Activated T-cell treated with anti-CD3 and anti-CD28 coated beads for 1 hour (primary cell): ENCODE results near the gene NUP188.
"Not testable (repeated sequence)": the region's sequence is repeated elsewhere in the genome, so short reads cannot be mapped to it uniquely, and the experiment has no call there.

Experiments
- DNase-seq: peaks from one replicate; pipeline ENCODE4 v3.0.0-alpha.2; 2020; ENCODE audit warnings: low read depth

Gene NUP188

GRCh38 chr9:128916745-128917144 is 30.8 kb upstream of the NUP188 start:
- DNase-seq, result no peak

- no peak for DNase-seq
Observed at GRCh38 chr9:128917151-128917849, 30.2 kb upstream of the NUP188 start.

GRCh38 chr9:128918921-128919320 is 28.6 kb upstream of the NUP188 start:
- DNase-seq, result no peak

DNA sequence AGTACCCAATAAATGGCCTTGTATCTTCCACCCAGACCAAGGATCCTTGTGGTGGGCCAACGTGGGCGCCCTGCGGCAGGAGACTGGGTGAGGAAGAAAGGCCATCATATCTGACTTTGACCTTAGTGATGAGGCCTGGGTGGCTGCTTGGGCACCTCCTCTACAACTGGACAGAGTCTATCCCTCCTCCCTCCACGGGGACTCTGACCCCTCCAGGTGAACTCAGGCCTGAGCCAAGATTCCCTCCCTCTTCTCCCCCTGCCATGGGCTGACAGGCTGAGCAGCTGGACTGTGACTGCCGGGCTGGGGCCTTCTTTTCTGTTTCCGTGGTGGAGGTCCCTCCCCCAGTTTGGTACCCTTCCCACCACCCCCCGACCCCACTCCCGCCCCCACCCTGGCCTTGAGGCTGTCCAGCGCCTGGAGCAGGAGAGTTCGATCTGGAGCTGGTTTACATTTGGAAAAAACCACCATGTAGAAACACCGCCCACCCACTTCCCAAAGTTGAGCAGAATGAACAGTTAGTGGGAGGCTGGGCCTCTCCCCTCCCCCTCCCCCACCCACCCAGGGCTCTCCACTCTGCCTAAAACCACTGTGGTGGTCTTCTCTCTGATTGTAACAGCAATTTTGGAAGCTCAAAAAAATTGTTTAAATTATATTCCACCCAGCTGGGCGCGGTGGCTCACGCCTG is 28.0 kb upstream of the NUP188 start:
- DNase-seq, result no peak

- DNase-seq, result no peak
Observed at GRCh38 chr9:128920381-128921058, 27.0 kb upstream of the NUP188 start, which contains the start of gene PHYHD1. Gene PHYHD1, plus strand, starts transcription at chr9:128920982. Its CDS starts 1,342 bp downstream, at chr9:128922324.

GRCh38 chr9:128921881-128922763 is 25.4 kb upstream of the NUP188 start:
- DNase-seq, result no peak

- DNase-seq, result no peak
Observed at GRCh38 chr9:128923493-128923883, 24.0 kb upstream of the NUP188 start.

DNA sequence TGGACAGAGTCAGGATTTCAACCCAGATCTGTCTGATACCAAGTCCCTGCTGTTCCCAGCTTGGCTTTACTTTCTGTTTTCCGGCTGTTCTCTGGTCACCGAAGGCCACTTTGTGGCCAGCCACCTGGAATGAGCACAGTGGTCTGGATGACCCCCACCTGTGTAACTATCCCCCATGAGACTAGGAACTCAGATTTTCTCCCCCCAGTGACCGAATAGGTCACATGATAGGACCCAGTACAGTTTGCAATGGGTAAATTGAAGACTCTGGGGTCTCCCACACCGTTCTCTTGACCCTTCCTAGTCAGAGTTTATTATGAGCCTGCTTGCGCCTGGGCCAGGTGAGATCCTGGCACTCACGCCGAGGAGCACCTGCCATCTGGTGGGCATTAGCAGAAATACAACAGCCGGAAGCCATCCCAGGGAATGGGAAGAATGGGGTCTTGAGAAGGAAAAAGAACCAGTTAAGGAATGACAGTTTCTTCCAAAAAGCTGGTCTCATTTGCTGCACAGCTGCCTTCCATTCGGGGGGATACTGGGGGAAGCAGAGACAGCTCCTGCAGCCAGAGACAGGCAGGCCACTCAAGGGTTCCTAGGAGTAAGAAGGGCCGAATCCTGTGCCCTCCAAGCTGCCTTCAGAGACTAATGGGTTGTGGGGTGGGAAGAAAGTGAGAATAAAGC is 19.6 kb upstream of the NUP188 start:
- peak; percentile 41 for DNase-seq

GRCh38 chr9:128928624-128929023 is 18.9 kb upstream of the NUP188 start:
- no peak for DNase-seq

GRCh38 chr9:128929560-128929959 is 17.9 kb upstream of the NUP188 start:
- DNase-seq, result no peak

DNA sequence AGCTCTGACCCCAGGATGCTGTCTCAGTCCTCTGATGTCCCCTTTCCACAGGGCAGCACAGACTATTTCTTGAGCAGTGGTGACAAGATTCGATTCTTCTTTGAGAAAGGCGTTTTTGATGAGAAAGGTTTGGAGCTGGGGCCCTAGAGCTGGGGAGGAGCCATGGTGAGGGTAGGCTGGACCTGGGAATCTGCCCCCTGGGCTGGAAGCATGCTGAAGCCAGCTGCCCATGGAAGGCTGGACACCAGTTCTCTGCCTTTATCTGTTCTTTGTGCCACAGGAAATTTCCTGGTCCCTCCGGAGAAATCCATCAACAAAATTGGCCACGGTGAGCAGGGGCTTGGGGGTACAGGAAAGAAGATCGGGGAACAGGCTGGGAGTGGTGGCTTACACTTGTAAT is 13.8 kb upstream of the NUP188 start:
- DNase-seq, result no peak

- no peak for DNase-seq
Observed at GRCh38 chr9:128936171-128936865, 11.2 kb upstream of the NUP188 start.

DNA sequence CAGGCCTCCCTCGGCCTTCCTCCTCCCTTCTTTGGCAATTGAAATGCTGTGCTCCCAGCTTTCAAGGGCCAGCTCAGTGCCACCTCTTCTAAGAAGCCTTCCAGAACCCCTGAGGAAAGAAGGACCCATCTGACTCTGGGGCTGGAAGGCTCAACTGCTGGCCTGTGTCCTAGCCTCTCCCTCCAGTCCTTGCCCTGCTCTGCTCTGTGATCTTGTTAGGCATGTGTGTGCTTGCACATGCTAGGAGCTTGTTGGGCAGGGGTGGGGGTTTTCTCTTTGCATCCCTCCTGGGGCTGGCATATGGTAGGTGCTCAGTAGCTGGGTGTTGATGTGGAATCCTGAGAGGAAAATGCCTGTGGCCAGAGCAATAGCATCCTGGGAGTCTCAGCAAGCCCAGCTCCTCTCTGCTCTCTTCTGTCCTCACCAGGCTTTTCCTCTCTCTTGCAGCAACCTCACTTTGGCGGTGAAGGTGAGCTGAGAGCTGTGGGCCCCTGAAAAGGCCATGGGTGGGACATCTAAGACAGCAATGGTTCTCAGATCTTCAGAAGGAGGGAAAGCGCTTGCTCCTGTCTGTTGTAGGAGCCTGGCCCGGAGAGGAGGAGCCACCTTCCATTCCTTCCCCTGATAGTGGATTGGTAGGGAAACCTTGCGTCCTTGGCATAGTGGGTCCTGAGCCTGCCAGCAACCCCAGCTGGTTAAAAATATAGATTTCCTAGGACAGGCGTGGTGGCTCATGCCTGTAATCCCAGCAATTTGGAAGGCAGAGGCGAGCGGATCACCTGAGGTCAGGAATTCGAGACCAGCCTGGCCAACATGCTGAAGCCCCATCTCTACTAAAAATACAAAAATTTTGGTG is 10.0 kb upstream of the NUP188 start:
- no peak for DNase-seq

- no peak for DNase-seq
Observed at GRCh38 chr9:128940271-128940921, 7.1 kb upstream of the NUP188 start.

DNA sequence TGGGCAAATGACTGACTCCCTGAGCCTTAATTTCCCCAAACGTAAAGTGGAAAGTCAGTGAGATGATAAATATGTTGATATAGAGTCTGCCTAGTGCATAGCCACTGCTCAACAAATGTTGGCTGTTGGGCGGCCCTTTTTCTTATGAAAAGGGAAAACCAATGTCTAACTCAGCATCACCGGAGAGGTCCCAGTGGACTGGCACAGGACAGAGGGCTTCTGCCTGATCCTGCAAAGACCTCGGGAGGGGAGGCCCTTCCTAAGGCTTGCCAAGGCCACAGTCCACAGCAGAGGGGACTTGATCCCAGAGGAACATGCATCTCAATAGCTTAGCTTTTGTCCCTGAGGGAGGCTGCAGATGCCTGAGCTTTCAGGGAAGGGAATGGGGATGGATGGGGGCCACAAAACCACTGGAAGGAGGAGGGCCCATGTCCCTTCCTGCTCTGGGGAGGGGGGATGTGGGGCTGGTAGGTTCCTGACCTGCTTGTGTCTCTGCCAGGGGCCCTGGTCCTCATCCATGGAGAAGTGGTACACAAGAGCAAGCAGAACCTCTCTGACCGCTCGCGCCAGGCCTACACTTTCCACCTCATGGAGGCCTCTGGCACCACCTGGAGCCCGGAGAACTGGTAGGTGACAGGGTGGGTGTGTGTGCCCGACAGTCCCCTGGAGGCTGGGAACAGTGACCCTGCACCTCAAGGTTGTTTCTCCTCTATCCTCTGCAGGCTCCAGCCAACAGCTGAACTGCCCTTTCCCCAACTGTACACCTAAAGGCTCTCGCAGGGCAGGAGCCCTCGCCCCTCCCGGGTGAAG is 6.3 kb upstream of the NUP188 start:
- no peak for DNase-seq

DNA sequence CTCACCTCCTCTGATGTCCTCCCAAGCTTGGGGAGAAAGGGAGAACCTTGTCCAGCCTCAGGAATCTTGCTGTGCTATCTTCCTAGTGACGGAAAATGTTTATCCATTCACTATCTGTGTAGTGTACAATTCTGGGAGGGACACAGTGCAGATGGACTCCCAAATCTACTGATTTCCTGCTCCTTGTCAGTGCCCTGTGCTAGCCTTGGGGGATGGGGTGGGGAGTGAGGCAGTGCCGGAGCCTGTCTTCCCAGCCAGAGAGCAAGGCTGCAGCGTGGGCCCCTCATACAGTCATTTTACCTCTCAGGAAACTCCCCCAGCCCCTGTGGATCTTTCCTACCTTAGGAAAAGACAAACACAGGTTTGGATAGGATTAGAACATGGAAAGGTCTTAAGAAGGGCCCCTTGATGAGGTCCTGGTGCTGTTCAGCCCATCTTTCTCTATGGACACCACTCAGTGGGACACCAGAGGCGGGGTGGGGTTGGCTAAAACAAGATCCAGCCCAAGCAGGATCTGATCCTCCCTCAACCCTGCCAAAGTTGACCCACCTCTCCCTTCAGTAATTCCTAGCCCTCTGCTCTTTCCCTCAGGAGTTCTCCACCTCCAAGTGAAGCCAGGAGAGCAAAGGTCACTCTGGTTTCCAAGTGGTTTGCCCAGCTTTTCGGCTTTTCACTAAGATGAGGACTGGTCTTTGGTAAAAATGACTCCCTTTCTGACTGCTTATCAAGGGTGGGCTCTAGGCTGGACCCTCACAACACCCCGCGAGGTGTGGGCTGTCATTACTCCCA is 3.5 kb upstream of the NUP188 start:
- DNase-seq, result no peak

- not testable (repeated sequence) for DNase-seq
Observed at GRCh38 chr9:128944966-128945365, 2.5 kb upstream of the NUP188 start.
